Adipocyte (in vitro differentiated cells): ENCODE results near the gene IQGAP1.

ENCODE experiments used
- DNase-seq: peaks from one replicate; pipeline ENCODE4 v3.0.0-alpha.2; 2015; ENCODE audit warnings: low read depth
- H3K27me3 ChIP-seq: replicated peaks from 2 replicates; pipeline ENCODE4 v1.7.0; 2013; ENCODE audit warnings: mild to moderate bottlenecking, low read length, moderate library complexity; ENCODE audit not compliant: control insufficient read depth, insufficient read depth
- H3K36me3 ChIP-seq: 2 replicates; pipeline ENCODE4 v1.7.0; 2013; ENCODE audit warnings: low read length, mild to moderate bottlenecking, moderate library complexity; ENCODE audit not compliant: control insufficient read depth, insufficient read depth, severe bottlenecking
- H3K4me1 ChIP-seq: 2 replicates; pipeline ENCODE4 v1.7.0; 2013; ENCODE audit warnings: mild to moderate bottlenecking, low read length, moderate library complexity; ENCODE audit not compliant: control insufficient read depth, insufficient read depth
- H3K4me3 ChIP-seq: 2 replicates; pipeline ENCODE4 v1.7.0; 2013; ENCODE audit warnings: mild to moderate bottlenecking, low read length, moderate library complexity
- H3K9ac ChIP-seq: 2 replicates; pipeline ENCODE4 v1.7.0; 2013; ENCODE audit warnings: mild to moderate bottlenecking, low read length, moderate library complexity
- H3K9me3 ChIP-seq: 2 replicates; pipeline ENCODE4 v1.7.0; 2013; ENCODE audit warnings: mild to moderate bottlenecking, low read length, moderate library complexity; ENCODE audit not compliant: control insufficient read depth

Gene IQGAP1

GRCh38 chr15:90547540-90547939 lies 159.5 kb downstream of the IQGAP1 start:
- DNase-seq = no peak
- no peak overlapping the region for H3K4me3 ChIP-seq
- peaks cover 12% of the 10 kb centered on the region for H3K36me3 ChIP-seq
- no peak overlapping the region for H3K9ac ChIP-seq
- no peaks in the 10 kb centered on the region for H3K27me3 ChIP-seq
- no peaks in the 10 kb centered on the region for H3K9me3 ChIP-seq
- peaks cover 12% of the 10 kb centered on the region for H3K4me1 ChIP-seq

GRCh38 chr15:90550919-90551318 lies 162.9 kb downstream of the IQGAP1 start:
- Histone ChIP-seq H3K9me3 (no peaks in the 10 kb centered on the region), H3K4me3 (no peak overlapping the region), H3K36me3 (peaks cover 7% of the 10 kb centered on the region), H3K4me1 (peaks cover 28% of the 10 kb centered on the region), H3K27me3 (no peaks in the 10 kb centered on the region), H3K9ac (no peak overlapping the region)
- no peak for DNase-seq
